Measurements from ENCODE around the gene DOCK9. TPM values are rescaled to one million over a fixed set of nuclear protein-coding genes. Genes with fewer than 3 reads are reported as not detected.

DOCK9 gene
- total RNA-seq, 1 donor from 2014 or later: 24.1 TPM

DNA sequence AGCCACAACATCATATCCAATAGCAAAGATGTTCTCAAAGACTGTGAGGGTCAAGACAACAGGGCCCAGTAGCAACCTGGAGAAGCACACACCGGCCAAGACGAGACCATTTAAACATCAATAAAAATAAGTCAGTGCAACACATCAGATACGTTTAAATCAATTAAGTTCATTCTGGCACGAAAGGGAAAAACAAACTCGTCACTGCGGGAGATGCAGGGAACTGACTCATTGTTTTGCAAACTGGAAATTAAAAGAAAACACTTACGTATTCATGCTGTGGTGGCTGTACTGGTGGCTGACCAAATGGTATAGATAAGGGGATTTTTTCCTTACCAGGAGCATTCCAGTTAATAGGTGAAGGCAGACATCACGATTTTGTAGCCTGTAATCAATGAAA, 199.1 kb downstream of the DOCK9 start:
- Mint-ChIP-seq H3K27me3 (ENCODE audit: unreplicated experiment) (peaks cover 12% of the 10 kb centered on the region), H3K4me1 (ENCODE audit: unreplicated experiment) (no peaks in the 10 kb centered on the region), H3K4me3 (ENCODE audit: unreplicated experiment) (no peak overlapping the region), H3K27ac (ENCODE audit: unreplicated experiment) (no peak overlapping the region), H3K9me3 (ENCODE audit: unreplicated experiment) (no peaks in the 10 kb centered on the region), H3K36me3 (ENCODE audit: unreplicated experiment) (no peaks in the 10 kb centered on the region)
- no peak for DNase-seq (ENCODE audit: extremely low spot score, unreplicated experiment)
- no peak for TF ChIP-seq CTCF (IDR thresholded peaks at IDR 0.05)

DNA sequence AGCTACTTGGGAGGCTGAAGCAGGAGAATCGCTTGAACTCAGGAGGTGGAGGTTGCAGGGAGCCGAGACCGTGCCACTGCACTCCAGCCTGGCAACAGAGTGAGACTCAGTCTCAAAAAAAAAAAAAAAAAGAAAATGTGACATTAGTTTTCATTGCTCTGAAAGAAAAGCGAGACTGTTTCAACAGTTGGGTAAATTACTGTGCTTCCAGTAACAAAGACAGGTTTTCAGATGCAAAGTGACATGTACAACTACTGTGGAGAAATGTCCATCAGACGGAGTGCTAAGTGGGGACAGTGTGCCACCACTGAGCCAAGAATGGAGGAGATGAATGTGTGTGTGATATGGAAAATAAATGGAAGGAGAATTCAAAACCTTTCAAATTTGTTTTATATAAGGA, 201.2 kb downstream of the DOCK9 start:
- no peak for DNase-seq (ENCODE audit: extremely low spot score, unreplicated experiment)
- Mint-ChIP-seq H3K27me3 (ENCODE audit: unreplicated experiment) (peaks cover 13% of the 10 kb centered on the region), H3K4me1 (ENCODE audit: unreplicated experiment) (no peaks in the 10 kb centered on the region), H3K4me3 (ENCODE audit: unreplicated experiment) (no peak overlapping the region), H3K9me3 (ENCODE audit: unreplicated experiment) (no peaks in the 10 kb centered on the region), H3K36me3 (ENCODE audit: unreplicated experiment) (no peaks in the 10 kb centered on the region), H3K27ac (ENCODE audit: unreplicated experiment) (no peak overlapping the region)
- no peak for TF ChIP-seq CTCF (IDR thresholded peaks at IDR 0.05)

- H3K36me3 Mint-ChIP-seq (ENCODE audit: unreplicated experiment): no peaks in the 10 kb centered on the region
- DNase-seq (ENCODE audit: extremely low spot score, unreplicated experiment): no peak
- TF ChIP-seq CTCF (IDR thresholded peaks at IDR 0.05): no peak
- H3K9me3 Mint-ChIP-seq (ENCODE audit: unreplicated experiment): no peaks in the 10 kb centered on the region
- H3K27ac Mint-ChIP-seq (ENCODE audit: unreplicated experiment): no peak overlapping the region
- no peaks in the 10 kb centered on the region for H3K4me1 Mint-ChIP-seq (ENCODE audit: unreplicated experiment)
- peaks cover 16% of the 10 kb centered on the region for H3K27me3 Mint-ChIP-seq (ENCODE audit: unreplicated experiment)
- no peak overlapping the region for H3K4me3 Mint-ChIP-seq (ENCODE audit: unreplicated experiment)
Observed at GRCh38 chr13:98775844-98776598, 201.8 kb downstream of the DOCK9 start.

DNA sequence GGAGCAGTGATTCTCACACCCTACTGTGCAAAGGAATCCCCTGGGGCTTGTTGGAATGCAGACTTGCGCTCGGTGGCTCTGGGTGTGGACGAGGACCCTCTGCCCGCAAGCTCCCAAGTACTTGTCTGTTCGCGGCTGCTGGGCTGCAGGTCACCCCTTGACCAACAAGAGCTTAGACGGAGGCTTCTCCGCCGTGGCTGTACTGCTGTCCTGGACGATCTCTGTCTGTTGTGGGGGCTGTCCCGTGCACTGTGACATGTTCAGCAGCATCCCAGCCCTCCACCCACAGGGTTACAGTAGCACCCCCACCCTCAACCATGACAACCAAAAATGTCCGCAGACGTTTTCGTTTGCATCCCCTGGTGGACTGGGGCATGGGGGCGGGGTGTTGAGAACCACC, 202.5 kb downstream of the DOCK9 start:
- DNase-seq (ENCODE audit: extremely low spot score, unreplicated experiment): no peak
- Mint-ChIP-seq H3K4me1 (ENCODE audit: unreplicated experiment) (no peaks in the 10 kb centered on the region), H3K27me3 (ENCODE audit: unreplicated experiment) (peaks cover 15% of the 10 kb centered on the region), H3K36me3 (ENCODE audit: unreplicated experiment) (no peaks in the 10 kb centered on the region), H3K4me3 (ENCODE audit: unreplicated experiment) (no peak overlapping the region), H3K9me3 (ENCODE audit: unreplicated experiment) (no peaks in the 10 kb centered on the region), H3K27ac (ENCODE audit: unreplicated experiment) (no peak overlapping the region)
- no peak for TF ChIP-seq CTCF (IDR thresholded peaks at IDR 0.05)

DNA sequence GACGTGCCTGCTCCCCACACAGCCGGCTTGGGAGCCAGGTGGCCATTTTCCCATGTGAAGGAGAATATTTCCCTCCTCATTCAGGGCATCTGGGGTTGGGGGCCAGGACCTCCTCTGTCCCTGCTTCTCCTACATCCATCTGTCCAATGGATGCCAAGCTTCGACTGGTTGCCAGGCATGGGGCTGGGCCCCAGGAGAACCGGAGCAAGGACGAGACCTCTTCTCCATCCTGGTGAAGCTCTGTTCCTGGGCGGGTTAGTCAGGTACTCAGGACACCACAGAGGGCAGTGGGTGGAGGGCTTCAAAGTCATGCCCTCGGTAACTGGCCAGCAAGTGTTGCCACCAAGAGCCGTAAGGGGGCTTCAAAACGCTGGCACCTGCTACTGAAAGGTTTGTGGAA, 203.1 kb downstream of the DOCK9 start:
- TF ChIP-seq CTCF (IDR thresholded peaks at IDR 0.05): no peak
- no peaks in the 10 kb centered on the region for H3K4me1 Mint-ChIP-seq (ENCODE audit: unreplicated experiment)
- H3K27me3 Mint-ChIP-seq (ENCODE audit: unreplicated experiment): peaks cover 21% of the 10 kb centered on the region
- DNase-seq (ENCODE audit: extremely low spot score, unreplicated experiment): no peak
- no peak overlapping the region for H3K4me3 Mint-ChIP-seq (ENCODE audit: unreplicated experiment)
- no peaks in the 10 kb centered on the region for H3K36me3 Mint-ChIP-seq (ENCODE audit: unreplicated experiment)
- H3K9me3 Mint-ChIP-seq (ENCODE audit: unreplicated experiment): no peaks in the 10 kb centered on the region
- no peak overlapping the region for H3K27ac Mint-ChIP-seq (ENCODE audit: unreplicated experiment)
